Measurements from ENCODE around the gene SAA1.

Gene SAA1

GRCh38 chr11:18312663-18313420 lies 46.8 kb downstream of the SAA1 start:
- DNase-seq, result peak; percentile 14

GRCh38 chr11:18313965-18314763 lies 48.1 kb downstream of the SAA1 start:
- no peak for DNase-seq

DNA sequence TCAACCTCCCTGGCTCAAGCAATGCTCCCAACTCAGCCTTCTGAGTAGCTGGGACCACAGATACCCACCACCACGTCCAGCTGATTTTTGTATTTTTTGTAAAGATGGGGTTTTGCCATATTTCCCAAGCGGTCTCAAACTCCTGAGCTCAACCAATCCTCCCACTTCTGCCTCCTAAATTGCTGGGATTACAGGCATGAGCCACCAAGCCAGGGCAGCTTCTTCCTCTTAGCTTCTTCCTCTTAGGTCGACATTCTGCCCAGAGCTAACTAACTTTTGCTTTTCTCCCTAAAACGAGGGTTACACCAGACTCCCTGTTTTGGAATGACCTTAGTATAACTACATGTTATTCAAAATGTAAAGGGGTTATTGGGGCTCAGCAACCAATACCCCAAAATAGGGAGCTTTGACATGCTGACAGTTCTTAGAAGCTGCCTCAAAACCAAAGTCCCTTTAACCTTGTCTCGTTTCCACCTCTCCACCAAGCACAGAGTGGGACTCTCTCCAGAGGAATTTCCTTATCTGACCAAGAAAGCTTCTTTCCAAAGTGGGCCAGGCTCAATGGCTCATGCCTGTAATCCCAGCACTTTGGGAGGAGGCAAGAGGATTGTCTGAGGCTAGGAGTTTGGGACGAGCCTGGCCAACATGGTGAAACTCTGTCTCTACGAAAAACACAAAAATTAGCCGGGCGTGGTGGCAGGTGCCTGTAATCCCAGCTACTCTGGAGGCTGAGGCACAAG lies 48.9 kb downstream of the SAA1 start:
- DNase-seq, result no peak

GRCh38 chr11:18315893-18316292 lies 49.8 kb downstream of the SAA1 start:
- no peak for DNase-seq

DNA sequence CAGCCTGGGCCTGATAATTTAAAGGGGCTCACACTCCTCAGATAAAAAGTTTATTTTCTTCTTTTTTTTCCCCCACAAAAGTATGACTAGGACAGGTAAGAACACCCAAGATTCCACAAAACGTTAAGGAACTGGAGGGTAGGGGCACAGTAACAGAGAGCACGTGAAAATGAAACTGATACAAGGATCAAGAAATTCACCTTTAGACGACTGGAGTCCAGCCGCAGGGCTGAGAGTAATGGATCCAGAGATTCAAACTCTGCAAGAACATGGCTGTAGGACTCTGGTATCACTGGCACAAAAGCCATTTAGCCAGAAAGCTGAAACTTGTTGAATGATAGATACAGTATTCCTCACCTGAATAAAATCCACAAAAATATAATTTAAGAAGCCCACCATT lies 51.5 kb downstream of the SAA1 start:
- DNase-seq, result no peak
